Coronary artery (tissue), 2 donors: ENCODE data around the gene NINJ2.
A peak's percentile ranks its signal among the peaks of the same experiment; 100 is the strongest.

Experiments
- DNase-seq: peaks from one replicate; pipeline ENCODE4 v3.0.0-alpha.2; 2017; ENCODE audit warnings: low spot score
- H3K27ac ChIP-seq, 2 donors: fragments of 200-600 bp; sonication (generic); one replicate each; pipeline ENCODE4 v1.5.1; 2016 to 2019
- H3K4me3 ChIP-seq: fragments of 200-600 bp; sonication (generic); 2 replicates; pipeline ENCODE4 v1.5.1; 2016; ENCODE audit warnings: mild to moderate bottlenecking, moderate library complexity
- TF ChIP-seq, protein P1 (sequence below): fragments of 200-600 bp; sonication (generic); IDR thresholded peaks from one replicate; pipeline ENCODE4 v1.5.1; 2019; ENCODE audit warnings: antibody characterized with exemption

NINJ2 gene

DNA sequence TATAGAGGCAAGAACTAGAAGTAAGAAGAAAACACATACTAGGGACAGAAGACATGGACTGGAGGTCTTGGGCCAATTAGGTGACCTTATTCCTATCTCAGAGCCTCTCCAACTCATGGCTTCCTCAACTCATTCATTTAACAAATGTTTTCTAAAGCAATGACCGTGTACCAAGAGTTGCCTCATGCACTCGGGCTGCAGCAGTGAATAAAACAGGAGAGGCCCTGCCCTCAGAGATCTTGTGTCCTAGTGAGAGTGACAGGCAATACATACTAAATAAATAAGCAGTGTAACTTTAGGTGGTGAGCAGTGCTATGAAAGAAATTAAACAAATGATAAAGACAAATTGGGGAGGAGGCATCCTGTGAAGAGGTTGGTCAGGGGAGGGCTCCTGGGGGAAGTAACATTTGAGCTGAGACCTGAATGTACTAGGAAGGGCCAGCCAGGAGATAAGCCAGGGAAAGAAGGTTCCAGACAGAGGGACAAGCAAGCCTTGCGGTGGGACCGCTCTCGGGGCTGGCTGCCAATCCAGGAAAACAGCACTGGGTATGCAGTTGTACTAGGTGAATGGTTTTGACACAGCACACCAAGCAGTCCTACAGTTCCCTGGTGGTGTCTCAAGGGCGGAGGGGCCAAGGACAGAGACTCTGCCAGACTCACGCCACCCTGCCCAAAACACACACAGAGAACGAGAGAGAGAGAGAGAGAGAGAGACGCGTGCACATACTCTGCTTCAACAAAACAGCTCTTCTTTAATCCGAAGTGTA, 1.3 kb downstream of the NINJ2 start:
- TF ChIP-seq, protein P1, sequence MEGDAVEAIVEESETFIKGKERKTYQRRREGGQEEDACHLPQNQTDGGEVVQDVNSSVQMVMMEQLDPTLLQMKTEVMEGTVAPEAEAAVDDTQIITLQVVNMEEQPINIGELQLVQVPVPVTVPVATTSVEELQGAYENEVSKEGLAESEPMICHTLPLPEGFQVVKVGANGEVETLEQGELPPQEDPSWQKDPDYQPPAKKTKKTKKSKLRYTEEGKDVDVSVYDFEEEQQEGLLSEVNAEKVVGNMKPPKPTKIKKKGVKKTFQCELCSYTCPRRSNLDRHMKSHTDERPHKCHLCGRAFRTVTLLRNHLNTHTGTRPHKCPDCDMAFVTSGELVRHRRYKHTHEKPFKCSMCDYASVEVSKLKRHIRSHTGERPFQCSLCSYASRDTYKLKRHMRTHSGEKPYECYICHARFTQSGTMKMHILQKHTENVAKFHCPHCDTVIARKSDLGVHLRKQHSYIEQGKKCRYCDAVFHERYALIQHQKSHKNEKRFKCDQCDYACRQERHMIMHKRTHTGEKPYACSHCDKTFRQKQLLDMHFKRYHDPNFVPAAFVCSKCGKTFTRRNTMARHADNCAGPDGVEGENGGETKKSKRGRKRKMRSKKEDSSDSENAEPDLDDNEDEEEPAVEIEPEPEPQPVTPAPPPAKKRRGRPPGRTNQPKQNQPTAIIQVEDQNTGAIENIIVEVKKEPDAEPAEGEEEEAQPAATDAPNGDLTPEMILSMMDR = no peak
- Histone ChIP-seq H3K27ac (peak overlapping the region in 1 of 2 donors; percentile 68), H3K4me3 (peak overlapping the region; percentile 65)
- no peak for DNase-seq

DNA sequence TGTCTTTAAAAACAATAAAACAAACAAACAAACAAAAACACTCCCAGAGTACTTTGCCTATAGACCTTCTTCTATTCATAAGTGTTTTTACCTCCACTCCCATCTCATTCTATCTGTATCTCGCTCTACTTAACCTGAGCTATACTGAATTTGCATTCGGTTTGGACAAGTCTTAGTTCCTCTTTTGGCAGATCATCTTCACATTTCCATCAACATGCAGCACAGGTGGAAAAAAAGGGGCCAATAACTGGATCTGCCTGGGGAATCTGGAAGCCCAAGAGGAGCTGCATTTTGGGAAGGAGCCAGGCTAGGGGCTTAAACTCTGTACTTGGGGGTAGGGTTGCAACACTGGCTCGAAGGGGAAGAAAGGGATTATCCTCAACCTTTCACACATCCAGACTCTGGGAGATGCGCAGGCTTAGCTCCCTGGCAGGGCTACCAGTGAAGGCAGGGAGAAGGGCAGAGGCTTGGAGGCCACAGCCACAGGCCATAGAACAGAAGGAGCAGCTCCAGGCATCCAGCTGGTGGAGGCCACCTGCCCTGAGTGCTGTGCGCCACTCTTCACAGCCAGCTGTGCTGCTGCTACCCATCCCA, 4.1 kb downstream of the NINJ2 start:
- no peak overlapping the region for H3K27ac ChIP-seq
- no peak for DNase-seq
- H3K4me3 ChIP-seq = no peak overlapping the region
- TF ChIP-seq, protein P1 = no peak

DNA sequence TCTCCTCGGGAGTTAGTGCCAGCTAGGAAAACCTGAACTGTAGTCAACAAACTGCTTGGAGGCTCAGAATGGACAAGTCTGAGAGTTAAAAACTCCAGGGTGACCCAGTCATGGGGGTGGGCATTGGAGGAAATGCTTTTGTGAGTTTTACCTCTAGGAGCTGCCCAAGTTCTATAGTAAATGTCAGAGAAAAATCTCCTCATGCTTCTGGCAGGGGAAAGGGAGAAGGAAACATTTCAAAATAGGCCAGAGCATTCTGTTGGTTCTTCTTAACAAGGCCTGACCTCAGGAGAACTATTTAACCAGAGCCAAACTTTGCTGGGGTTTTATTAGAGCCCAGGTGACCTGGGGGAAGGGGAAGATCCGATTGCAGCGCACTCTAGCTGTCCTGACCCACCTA, 12.3 kb downstream of the NINJ2 start:
- no peak overlapping the region for H3K4me3 ChIP-seq
- DNase-seq = no peak
- H3K27ac ChIP-seq = no peak overlapping the region
- TF ChIP-seq, protein P1 = no peak

DNA sequence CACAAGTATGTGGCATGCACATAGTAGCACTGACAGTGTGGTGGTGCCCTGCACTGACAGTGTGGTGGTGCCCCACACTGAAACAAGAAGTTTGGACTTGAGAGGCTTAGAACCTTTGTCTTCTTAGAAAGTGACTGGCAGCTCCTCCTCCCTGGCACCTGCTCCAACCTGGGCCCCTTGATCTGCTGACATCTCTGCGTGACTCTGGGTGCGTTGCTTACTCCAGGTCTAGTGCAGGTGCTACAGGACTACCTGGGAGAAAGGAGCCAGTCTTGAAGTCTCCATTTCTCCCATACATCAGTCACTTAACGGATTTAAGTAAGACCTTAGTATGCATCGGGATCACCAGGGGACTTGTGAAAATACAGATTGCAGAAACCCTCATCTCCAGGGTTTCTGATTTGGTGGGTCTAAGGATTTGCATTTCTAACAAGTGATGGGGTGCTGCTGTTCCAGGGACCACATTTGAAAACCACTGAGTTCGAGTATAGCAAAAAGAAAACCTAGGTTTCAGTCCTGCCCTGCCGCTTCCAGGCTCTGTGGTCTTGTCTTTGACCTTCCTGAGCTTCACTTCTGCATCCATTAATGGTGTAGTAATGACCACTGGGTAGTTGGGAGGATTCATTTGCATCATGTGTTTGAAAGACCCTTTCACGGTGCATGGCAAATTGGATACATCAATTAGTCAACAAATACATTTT, 15.7 kb downstream of the NINJ2 start:
- H3K27ac ChIP-seq = peak overlapping the region; percentile 85 to 99
- no peak for DNase-seq
- TF ChIP-seq, protein P1 = no peak
- H3K4me3 ChIP-seq = no peak overlapping the region

DNA sequence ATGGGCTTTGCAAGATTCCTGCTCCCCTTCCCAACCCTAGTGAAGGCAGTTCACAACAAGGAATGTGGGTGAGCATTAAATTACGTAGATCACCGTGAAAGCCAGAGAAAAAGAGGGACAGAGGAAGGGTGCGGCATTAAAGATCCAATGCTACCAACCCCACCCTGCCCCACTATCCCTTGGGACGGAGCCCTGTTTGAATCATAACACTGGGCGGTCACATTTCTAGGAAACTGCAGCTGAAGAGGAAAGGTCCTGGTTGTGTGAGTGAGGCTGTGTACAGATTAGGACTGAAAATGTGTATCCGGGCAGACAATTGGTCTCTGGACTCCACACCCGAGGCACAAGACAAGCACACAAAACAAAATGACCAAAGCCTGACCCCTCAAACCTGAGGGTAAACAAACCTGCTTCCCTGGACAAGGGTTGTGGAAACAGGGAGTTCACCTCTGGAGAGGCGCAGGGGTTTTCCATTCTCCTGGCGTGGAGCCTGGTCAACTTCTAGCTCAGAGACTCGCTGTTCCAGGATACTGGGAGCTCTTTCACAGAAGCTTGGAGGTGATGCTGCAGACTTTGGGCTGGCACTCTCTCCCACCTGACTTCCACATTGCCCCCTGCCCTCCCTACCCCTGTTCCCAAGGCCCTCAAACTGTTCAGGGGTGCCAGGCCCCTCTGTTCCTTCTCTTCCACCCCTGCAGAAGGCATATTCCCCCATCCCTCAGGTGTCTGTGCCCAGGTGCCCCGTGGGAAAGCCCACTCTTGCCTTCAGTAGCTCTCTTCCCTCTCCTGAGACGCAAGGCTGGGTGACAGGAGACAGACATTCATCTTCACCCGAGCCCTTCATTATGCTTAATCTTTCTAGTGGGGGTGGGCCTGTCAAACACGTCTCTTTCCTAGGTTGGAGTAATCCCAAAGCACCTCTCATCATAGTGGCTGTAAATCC, 16.5 kb downstream of the NINJ2 start:
- DNase-seq = no peak
- Histone ChIP-seq H3K4me3 (peak overlapping the region; percentile 7), H3K27ac (peak overlapping the region; percentile 85 to 99)
- TF ChIP-seq, protein P1 = no peak

DNA sequence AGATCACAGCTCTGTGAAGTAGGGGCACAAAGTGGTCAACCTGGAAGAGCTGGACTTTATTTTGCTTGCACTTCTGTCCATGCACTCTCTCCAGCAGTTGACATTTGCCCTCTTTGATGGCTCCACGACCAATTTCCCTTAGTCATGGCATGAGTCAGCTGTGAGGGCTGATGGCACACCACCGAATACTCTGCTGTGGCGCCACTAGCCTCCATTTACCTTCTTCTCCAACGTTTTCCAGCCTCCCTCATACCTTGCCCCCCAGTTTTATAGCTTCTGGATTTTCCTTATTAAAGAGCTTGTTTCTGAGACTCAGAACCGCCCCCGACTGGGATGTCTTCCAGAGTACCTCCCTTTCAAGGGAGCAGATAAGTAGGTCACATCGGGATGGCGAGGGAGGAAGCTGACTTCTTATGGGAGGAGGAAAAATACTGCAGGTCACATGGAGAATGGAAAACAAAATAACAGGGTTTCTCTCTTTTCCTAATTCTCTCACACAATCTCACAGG, 17.6 kb downstream of the NINJ2 start:
- peak overlapping the region; percentile 85 to 99 for H3K27ac ChIP-seq
- TF ChIP-seq, protein P1 = no peak
- DNase-seq = no peak
- H3K4me3 ChIP-seq = peak overlapping the region; percentile 7
